Heart left ventricle (tissue), 16 donors: ENCODE data around the gene LINC01488. TPM values are rescaled to one million over a fixed set of nuclear protein-coding genes. Genes with fewer than 3 reads are reported as not detected.

Experiments used
- ATAC-seq, 4 donors: fragments of 200-7000 bp; cut with Tn5 transposase; one replicate each; pipeline ENCODE4 v1.9.1; 2020 to 2022; ENCODE audit warnings: moderate library complexity in 4 of 4, mild to moderate bottlenecking in 3 of 4, moderate number of reproducible peaks in 1 of 4
- DNase-seq, 5 donors: peaks; one replicate each; pipeline ENCODE4 v3.0.0-alpha.2; 2020
- H3K27ac ChIP-seq, 12 donors: fragments of 200-600 bp; sonication (generic) in 4 of 12; one replicate each; pipeline versions ENCODE4 v1.5.0 to v1.8.0; 2016 to 2022; ENCODE audit warnings: mild to moderate bottlenecking in 2 of 12
- H3K27me3 ChIP-seq, 9 donors: fragments of 200-600 bp; sonication (generic) in 2 of 9; one replicate each; pipeline versions ENCODE4 v1.5.1 to v1.8.0; 2016 to 2022; ENCODE audit warnings: mild to moderate bottlenecking in 3 of 9
- H3K36me3 ChIP-seq, 9 donors: fragments of 200-600 bp; sonication (generic) in 2 of 9; one replicate each; pipeline versions ENCODE4 v1.5.0 to v1.8.0; 2018 to 2022; ENCODE audit warnings: mild to moderate bottlenecking in 2 of 9
- H3K4me1 ChIP-seq, 12 donors: fragments of 200-600 bp; sonication (generic) in 4 of 12; one replicate each; pipeline versions ENCODE4 v1.5.0 to v1.8.0; 2016 to 2022; ENCODE audit warnings: mild to moderate bottlenecking in 3 of 12
- H3K4me3 ChIP-seq, 12 donors: fragments of 200-600 bp; sonication (generic) in 4 of 12; one replicate each; pipeline versions ENCODE4 v1.5.0 to v1.8.0; 2017 to 2022; ENCODE audit warnings: mild to moderate bottlenecking in 9 of 12, moderate library complexity in 4 of 12
- H3K9me3 ChIP-seq, 12 donors: fragments of 200-600 bp; sonication (generic) in 4 of 12; one replicate each; pipeline versions ENCODE4 v1.5.0 to v1.8.0; 2016 to 2022; ENCODE audit warnings: mild to moderate bottlenecking in 1 of 12
- POLR2A ChIP-seq, 2 donors: fragments of 450-650 bp; IDR thresholded peaks; one replicate each; pipeline ENCODE4 v1.6.1; 2017; ENCODE audit warnings: antibody characterized with exemption in 2 of 2, mild to moderate bottlenecking in 2 of 2, moderate library complexity in 2 of 2
- WGBS, 4 donors: extraction: QIAGEN DNeasy Blood & Tissue Kit in 2 of 4; methylation state at CpG; one replicate each; pipeline versions ENCODE4 v1.1.5 to v1.1.7; 2013 to 2018; 5-methylcytosine and 5-hydroxymethylcytosine counted together
- intact Hi-C, 10 donors: fragments of 100-400 bp; cut with DNase I; formaldehyde crosslinking; loops; one replicate each; pipeline versions ENCODE4 v1.11.1 to v1.14.2; 2022
- polyA plus RNA-seq, 2 donors: library from polyadenylated mRNA; stranded (reverse); fragments of 200-250 nt; gene quantifications; one replicate each; pipeline ENCODE4 v1.2.3, GENCODE V29; 2013
- total RNA-seq, 9 donors: library from RNA; depleted of rRNA in 2 of 9; stranded (reverse); fragments of >200 nt in 2 of 9; fragmentation: NEBNext Ultra II Directional in 3 of 9; extraction: Animal tissue kit (Norgen Biotek cat#: 25700) in 3 of 9; gene quantifications; one replicate each; pipeline versions ENCODE4 v1.1.0 to v1.2.4, GENCODE V29; 2016 to 2023
- TF ChIP-seq, protein P1 (sequence below), 12 donors: fragments of 200-600 bp; sonication (generic) in 4 of 12; IDR thresholded peaks; one replicate each; pipeline versions ENCODE4 v1.5.0 to v1.8.0; 2018 to 2022; ENCODE audit warnings: antibody characterized with exemption in 12 of 12, mild to moderate bottlenecking in 5 of 12
- donor health status: ischemic (EF 13 %, LVEDD 7.1; RV severe dilation, severe dysfunction).
- donor health status: healthy with polysubstance abuse.
- donor health status: DM: no; HTN: yes; CAD: no.
- donor health status: DM: no; HTN: no; CAD: no.
- donor health status: ischemic (EF 25% LVEDD 6.9; RV normal size, moderate dysfunction).
- donor health status: ischemic (EF 25% LVEDD 5.7; RV mildly dilated, moderate dysfunction).
- donor health status: healthy.
- donor health status: DM: yes; HTN: yes; CAD: no.
- donor health status: ischemic (EF 35%, LVEDD 5.7; RV mildly dilated, moderate dysfunction).
- donor health status: nonischemic (EF 11% LVEDD 7.7; RV severe dilation, severe dysfunction).
- donor health status: DM: yes; HTN: yes; CAD: no.
- donor health status: PGD.
- donor health status: ischemic (EF 29% LVEDD 5.4; RV normal size, mild dysfunction).
- donor health status: nonischemic (EF 23%, LVEDD 6.1; RV moderate dilation, normal function).

LINC01488 gene
- total and polyA plus RNA-seq, 11 donors = 0.04 to 0.42 (median 0.14) TPM; not detected in 5

DNA sequence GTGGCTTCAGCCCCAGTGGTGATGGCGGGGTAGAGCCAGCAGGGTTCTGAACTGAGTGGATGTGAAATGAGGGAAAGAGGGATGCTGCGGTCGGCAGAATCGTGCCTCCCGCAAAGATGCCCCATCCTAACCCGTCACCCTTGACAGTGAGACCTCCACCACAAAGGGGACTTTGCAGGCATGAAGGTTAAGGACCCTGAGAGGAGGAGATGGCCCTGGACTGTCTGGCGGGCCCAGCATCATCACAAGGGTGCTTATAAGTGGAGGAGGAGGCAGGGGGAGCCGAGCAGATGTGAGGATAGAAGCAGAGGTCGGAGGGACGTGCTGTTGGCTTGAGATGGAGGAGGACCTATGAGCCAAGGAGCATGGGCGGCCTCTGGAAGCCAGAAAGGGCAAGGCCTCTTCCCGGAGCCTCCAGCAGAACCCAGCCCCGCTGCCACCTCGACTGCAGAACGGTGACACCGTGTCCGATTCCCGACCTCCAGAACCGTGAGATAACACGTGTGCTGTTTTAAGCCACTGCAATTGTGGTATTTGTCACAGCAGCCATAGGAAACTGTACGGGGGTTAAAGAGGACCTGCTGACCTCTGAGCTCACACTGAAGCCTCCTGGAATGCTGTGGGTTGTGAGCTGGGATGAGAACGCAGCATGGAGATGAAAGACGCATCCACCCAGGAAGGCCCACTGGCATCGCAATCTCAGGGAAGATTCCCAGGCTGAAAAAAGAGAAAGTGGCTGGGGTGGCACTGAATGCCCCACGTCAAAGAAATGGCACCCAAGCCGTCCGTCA is 10.9 kb downstream of the LINC01488 start:
- Histone ChIP-seq H3K27me3 (no peaks in the 10 kb centered on the region), H3K36me3 (no peaks in the 10 kb centered on the region), H3K4me3 (no peak overlapping the region), H3K9me3 (no peaks in the 10 kb centered on the region), H3K27ac (no peak overlapping the region), H3K4me1 (peaks cover under 1 to 66% (median 42%) of the 10 kb centered on the region in 12 donors)
- intact Hi-C loops = loop anchor here in 4 of 10 donors (10.0 kb wide), 3 partner anchors 142 to 368 kb away; no protein-coding TSS in a partner anchor
- ATAC-seq = no peak
- TF ChIP-seq POLR2A (IDR thresholded peaks at IDR 0.05) = no peak
- TF ChIP-seq, protein P1, sequence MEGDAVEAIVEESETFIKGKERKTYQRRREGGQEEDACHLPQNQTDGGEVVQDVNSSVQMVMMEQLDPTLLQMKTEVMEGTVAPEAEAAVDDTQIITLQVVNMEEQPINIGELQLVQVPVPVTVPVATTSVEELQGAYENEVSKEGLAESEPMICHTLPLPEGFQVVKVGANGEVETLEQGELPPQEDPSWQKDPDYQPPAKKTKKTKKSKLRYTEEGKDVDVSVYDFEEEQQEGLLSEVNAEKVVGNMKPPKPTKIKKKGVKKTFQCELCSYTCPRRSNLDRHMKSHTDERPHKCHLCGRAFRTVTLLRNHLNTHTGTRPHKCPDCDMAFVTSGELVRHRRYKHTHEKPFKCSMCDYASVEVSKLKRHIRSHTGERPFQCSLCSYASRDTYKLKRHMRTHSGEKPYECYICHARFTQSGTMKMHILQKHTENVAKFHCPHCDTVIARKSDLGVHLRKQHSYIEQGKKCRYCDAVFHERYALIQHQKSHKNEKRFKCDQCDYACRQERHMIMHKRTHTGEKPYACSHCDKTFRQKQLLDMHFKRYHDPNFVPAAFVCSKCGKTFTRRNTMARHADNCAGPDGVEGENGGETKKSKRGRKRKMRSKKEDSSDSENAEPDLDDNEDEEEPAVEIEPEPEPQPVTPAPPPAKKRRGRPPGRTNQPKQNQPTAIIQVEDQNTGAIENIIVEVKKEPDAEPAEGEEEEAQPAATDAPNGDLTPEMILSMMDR (IDR thresholded peaks at IDR 0.05) = no peak
- 74 to 85% (median 79%) methylated on average over 25 to 27 of the region's 27 CpGs for WGBS, 4 donors
- peak in 2 of 5 donors; percentile 15 to 32 for DNase-seq

- H3K4me3 ChIP-seq = no peak overlapping the region
- 75 to 86% (median 81%) methylated on average over 27 of the region's 27 CpGs for WGBS, 4 donors
- no peaks in the 10 kb centered on the region for H3K9me3 ChIP-seq
- DNase-seq = peak in 3 of 5 donors; percentile 35 to 53 (median 50)
- H3K36me3 ChIP-seq = no peaks in the 10 kb centered on the region
- intact Hi-C loops = loop anchor here in 4 of 10 donors (10.0 kb wide), 3 partner anchors 141 to 369 kb away; no protein-coding TSS in a partner anchor
- TF ChIP-seq POLR2A (IDR thresholded peaks at IDR 0.05) = no peak
- TF ChIP-seq, protein P1 (IDR thresholded peaks at IDR 0.05) = no peak
- ATAC-seq = no peak
- no peaks in the 10 kb centered on the region for H3K27me3 ChIP-seq
- H3K27ac ChIP-seq = no peak overlapping the region
- peaks cover 3 to 71% (median 38%) of the 10 kb centered on the region in 12 donors for H3K4me1 ChIP-seq
Observed at GRCh38 chr11:69493931-69494821, 12.7 kb downstream of the LINC01488 start.

DNA sequence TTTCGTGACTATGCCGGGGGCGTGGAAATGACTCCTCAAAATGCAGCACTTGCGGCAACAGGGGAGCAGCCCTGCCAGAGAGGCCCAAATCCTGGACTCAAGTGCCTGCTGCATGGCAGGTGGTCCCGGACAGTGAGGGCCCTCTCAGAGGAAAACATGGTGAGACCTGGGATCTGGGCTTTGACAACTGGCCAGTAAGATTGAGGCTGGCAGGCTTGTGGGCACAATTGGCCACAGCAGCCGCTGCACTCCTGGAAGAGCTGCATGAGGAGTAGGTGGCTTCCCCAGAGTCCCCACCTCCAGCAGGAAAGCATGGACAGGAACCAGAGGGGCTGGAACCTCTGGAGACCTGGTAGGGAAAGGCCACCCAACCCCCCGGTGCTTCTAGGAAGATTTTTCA is 13.4 kb downstream of the LINC01488 start:
- no peak for TF ChIP-seq POLR2A (IDR thresholded peaks at IDR 0.05)
- TF ChIP-seq, protein P1 (IDR thresholded peaks at IDR 0.05) = no peak
- no peak for ATAC-seq
- Histone ChIP-seq H3K36me3 (no peaks in the 10 kb centered on the region), H3K4me1 (peaks cover 3 to 71% (median 32%) of the 10 kb centered on the region in 12 donors), H3K27ac (no peak overlapping the region), H3K4me3 (no peak overlapping the region), H3K9me3 (no peaks in the 10 kb centered on the region), H3K27me3 (no peaks in the 10 kb centered on the region)
- WGBS, 4 donors = 86 to 90% (median 88%) methylated on average over 7 of the region's 7 CpGs
- intact Hi-C loops = loop anchor here in 6 of 10 donors (5.0 to 10.0 kb wide), 5 partner anchors 140 to 370 kb away; partner anchors contain the start of gene CCND1 (in 2 of the 6)
- peak in 2 of 5 donors; percentile 22 to 37 for DNase-seq
